Type B pancreatic cell (in vitro differentiated cells): ENCODE measurements around the gene SIGLECL1. TPM values are rescaled to one million over a fixed set of nuclear protein-coding genes. Genes with fewer than 3 reads are reported as not detected.

Experiments
- DNase-seq: peaks from one replicate; pipeline ENCODE4 v3.0.0; 2021; ENCODE audit warnings: mixed read lengths; ENCODE audit not compliant: unreplicated experiment; ENCODE audit errors: extremely low spot score
- H3K27ac Mint-ChIP-seq: 2 replicates; pipeline ENCODE4 v1.8.0; 2021; ENCODE audit warnings: mild to moderate bottlenecking, mixed read lengths
- H3K27me3 Mint-ChIP-seq: 2 replicates; pipeline ENCODE4 v1.8.0; 2021; ENCODE audit warnings: mixed read lengths
- H3K36me3 Mint-ChIP-seq: 2 replicates; pipeline ENCODE4 v1.8.0; 2021; ENCODE audit warnings: mixed read lengths
- H3K4me1 Mint-ChIP-seq: one replicate; pipeline ENCODE4 v1.8.0; 2021; ENCODE audit warnings: mixed read lengths; ENCODE audit not compliant: unreplicated experiment
- H3K4me3 Mint-ChIP-seq: 2 replicates; pipeline ENCODE4 v1.8.0; 2021; ENCODE audit warnings: mild to moderate bottlenecking, mixed read lengths
- H3K9me3 Mint-ChIP-seq: 2 replicates; pipeline ENCODE4 v1.8.0; 2021; ENCODE audit warnings: mixed read lengths
- total RNA-seq: library from RNA; stranded (reverse); gene quantifications from 2 replicates; pipeline ENCODE4 v1.2.1, GENCODE V29; 2021; ENCODE audit warnings: low replicate concordance
- TF ChIP-seq, protein P1 (sequence below): fragments of 200-600 bp; sonication (generic); conservative IDR thresholded peaks from 2 replicates; pipeline ENCODE4 v1.5.0; 2021; ENCODE audit warnings: antibody characterized with exemption, mild to moderate bottlenecking

The SIGLECL1 gene
- total RNA-seq, 1 donor from 2014 or later = not detected

GRCh38 chr19:51277112-51277511, 26.2 kb downstream of the SIGLECL1 start:
- H3K27me3 Mint-ChIP-seq = peaks cover 17% of the 10 kb centered on the region
- H3K36me3 Mint-ChIP-seq = no peaks in the 10 kb centered on the region
- no peak overlapping the region for H3K4me3 Mint-ChIP-seq
- no peaks in the 10 kb centered on the region for H3K9me3 Mint-ChIP-seq
- no peak for DNase-seq
- no peaks in the 10 kb centered on the region for H3K4me1 Mint-ChIP-seq
- TF ChIP-seq, protein P1, sequence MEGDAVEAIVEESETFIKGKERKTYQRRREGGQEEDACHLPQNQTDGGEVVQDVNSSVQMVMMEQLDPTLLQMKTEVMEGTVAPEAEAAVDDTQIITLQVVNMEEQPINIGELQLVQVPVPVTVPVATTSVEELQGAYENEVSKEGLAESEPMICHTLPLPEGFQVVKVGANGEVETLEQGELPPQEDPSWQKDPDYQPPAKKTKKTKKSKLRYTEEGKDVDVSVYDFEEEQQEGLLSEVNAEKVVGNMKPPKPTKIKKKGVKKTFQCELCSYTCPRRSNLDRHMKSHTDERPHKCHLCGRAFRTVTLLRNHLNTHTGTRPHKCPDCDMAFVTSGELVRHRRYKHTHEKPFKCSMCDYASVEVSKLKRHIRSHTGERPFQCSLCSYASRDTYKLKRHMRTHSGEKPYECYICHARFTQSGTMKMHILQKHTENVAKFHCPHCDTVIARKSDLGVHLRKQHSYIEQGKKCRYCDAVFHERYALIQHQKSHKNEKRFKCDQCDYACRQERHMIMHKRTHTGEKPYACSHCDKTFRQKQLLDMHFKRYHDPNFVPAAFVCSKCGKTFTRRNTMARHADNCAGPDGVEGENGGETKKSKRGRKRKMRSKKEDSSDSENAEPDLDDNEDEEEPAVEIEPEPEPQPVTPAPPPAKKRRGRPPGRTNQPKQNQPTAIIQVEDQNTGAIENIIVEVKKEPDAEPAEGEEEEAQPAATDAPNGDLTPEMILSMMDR = no peak
- H3K27ac Mint-ChIP-seq = no peak overlapping the region

DNA sequence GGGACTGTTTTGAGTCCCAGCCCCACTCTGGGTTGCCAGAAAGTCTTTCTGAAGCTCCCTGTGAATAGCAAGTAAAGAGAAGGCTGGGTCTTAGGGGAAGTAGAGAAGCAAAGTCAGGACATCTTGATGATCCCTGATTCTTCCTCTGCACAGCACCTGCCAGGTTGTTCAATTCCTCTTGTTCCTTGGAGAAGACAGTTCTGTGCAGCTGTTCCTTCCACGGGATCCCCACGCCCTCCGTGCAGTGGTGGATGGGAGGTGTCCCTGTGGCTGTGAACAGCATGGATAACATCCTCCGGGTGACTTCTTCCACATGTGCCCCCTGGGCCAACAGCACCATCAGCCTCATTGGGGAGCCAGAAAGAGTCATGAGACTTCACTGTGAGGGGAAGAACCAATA, 31.5 kb downstream of the SIGLECL1 start:
- Mint-ChIP-seq H3K27ac (no peak overlapping the region), H3K4me1 (no peaks in the 10 kb centered on the region), H3K36me3 (no peaks in the 10 kb centered on the region), H3K27me3 (peaks cover 17% of the 10 kb centered on the region), H3K9me3 (no peaks in the 10 kb centered on the region), H3K4me3 (no peak overlapping the region)
- TF ChIP-seq, protein P1 = no peak
- DNase-seq = no peak

DNA sequence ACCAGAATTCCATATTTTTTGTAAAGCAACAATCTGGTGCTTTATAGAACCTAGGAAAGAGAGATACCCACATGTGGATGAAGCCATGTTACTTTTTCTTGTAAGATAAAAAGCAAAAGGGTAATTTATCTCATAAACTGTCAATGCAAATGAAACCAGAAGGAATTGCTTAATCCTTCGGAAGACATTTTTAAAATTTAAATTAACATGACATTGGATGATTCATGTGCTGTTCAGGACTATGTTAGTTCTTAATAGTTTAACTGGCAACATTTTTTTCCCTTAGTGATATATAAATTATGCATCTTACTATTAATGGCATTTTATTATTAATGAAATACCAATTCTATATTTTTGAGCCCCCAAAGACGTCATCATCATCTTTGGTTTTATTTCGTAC, 34.8 kb downstream of the SIGLECL1 start:
- TF ChIP-seq, protein P1 = no peak
- Mint-ChIP-seq H3K4me3 (no peak overlapping the region), H3K4me1 (no peaks in the 10 kb centered on the region), H3K36me3 (no peaks in the 10 kb centered on the region), H3K27ac (no peak overlapping the region), H3K9me3 (no peaks in the 10 kb centered on the region), H3K27me3 (peaks cover 8% of the 10 kb centered on the region)
- no peak for DNase-seq

GRCh38 chr19:51289635-51290034, 38.8 kb downstream of the SIGLECL1 start:
- TF ChIP-seq, protein P1 = no peak
- no peak overlapping the region for H3K4me3 Mint-ChIP-seq
- no peaks in the 10 kb centered on the region for H3K36me3 Mint-ChIP-seq
- H3K27me3 Mint-ChIP-seq = peaks cover 11% of the 10 kb centered on the region
- no peaks in the 10 kb centered on the region for H3K9me3 Mint-ChIP-seq
- no peak for DNase-seq
- H3K27ac Mint-ChIP-seq = no peak overlapping the region
- H3K4me1 Mint-ChIP-seq = no peaks in the 10 kb centered on the region

DNA sequence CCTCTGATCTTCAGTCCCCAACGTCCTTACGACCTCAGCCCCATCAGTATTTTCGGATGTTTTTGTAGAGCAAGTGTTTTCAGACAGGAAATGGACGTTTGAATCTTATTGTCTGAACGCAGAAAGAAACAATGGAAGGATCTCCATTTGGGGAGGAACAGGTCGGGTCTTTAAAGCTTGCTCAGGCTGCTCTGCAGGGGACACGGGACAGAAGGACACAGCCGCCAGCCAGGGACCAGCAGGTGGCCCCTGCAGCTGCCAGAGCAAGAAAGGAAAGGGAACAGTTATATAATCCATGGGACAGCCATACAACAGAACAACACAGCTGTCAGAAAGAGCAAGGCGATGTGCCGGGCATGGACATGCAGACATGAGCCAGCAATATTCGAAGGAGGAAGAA, 42.1 kb downstream of the SIGLECL1 start:
- TF ChIP-seq, protein P1 = no peak
- no peak overlapping the region for H3K27ac Mint-ChIP-seq
- H3K36me3 Mint-ChIP-seq = no peaks in the 10 kb centered on the region
- no peaks in the 10 kb centered on the region for H3K4me1 Mint-ChIP-seq
- no peak overlapping the region for H3K4me3 Mint-ChIP-seq
- DNase-seq = no peak
- peaks cover 13% of the 10 kb centered on the region for H3K27me3 Mint-ChIP-seq
- no peaks in the 10 kb centered on the region for H3K9me3 Mint-ChIP-seq
